AG04450 (cell line): ENCODE measurements around the gene CMTM7. TPM values are rescaled to one million over a fixed set of nuclear protein-coding genes. Genes with fewer than 3 reads are reported as not detected.

ENCODE experiments used
- CTCF ChIA-PET: fragments of 300-600, 350-600 bp; formaldehyde crosslinking; extraction: SDS; loops from one replicate; lab custom pipeline; 2022; ENCODE audit warnings: antibody characterized with exemption, inconsistent platforms; lab: Charles Lee
- POLR2A ChIA-PET: fragments of 350-600 bp; formaldehyde crosslinking; extraction: SDS; loops from one replicate; lab custom pipeline; 2021; ENCODE audit warnings: antibody characterized with exemption, inconsistent platforms; lab: Yijun Ruan, JAX
- DNase-seq: peaks from one replicate; pipeline ENCODE4 v3.0.0-alpha.2; 2011; ENCODE audit warnings: low read depth, low spot score
- H3K27ac ChIP-seq: one replicate; pipeline ENCODE4 v1.5.1; 2012; ENCODE audit warnings: low read depth, low read length, control low read depth
- H3K27me3 ChIP-seq: one replicate; pipeline ENCODE4 v1.6.0; 2012; ENCODE audit warnings: low read length; ENCODE audit not compliant: control insufficient read depth, insufficient read depth
- H3K4me3 ChIP-seq: 2 replicates; pipeline ENCODE4 v1.5.1; 2011; ENCODE audit warnings: mild to moderate bottlenecking, low read depth, low read length, control low read depth
- H3K9me3 ChIP-seq: 2 replicates; pipeline ENCODE4 v1.5.1; 2012; ENCODE audit warnings: low read length; ENCODE audit not compliant: control insufficient read depth, insufficient read depth
- CTCF ChIP-seq: IDR thresholded peaks from 2 replicates; pipeline ENCODE4 v1.5.1; 2011; ENCODE audit warnings: low read depth, low read length, control low read depth, inconsistent platforms
- polyA plus RNA-seq: library from polyadenylated mRNA; depleted of rRNA; stranded (reverse); fragments of >200 nt; gene quantifications from 2 replicates; pipeline ENCODE4 v1.2.3, GENCODE V29; 2011

The CMTM7 gene
- polyA plus RNA-seq, 1 experiment, result 17.3 TPM

GRCh38 chr3:32423534-32423933, 31.9 kb downstream of the CMTM7 start:
- ChIA-PET POLR2A (no interaction called here), CTCF (interaction anchor here (0.8 to 3.7 kb wide), 2 partner anchors 45 to 48 kb away, joined by 3 to 14 read pairs; no protein-coding TSS in a partner anchor)
- DNase-seq, result no peak
- no peaks in the 10 kb centered on the region for H3K9me3 ChIP-seq
- no peak overlapping the region for H3K27ac ChIP-seq
- no peaks in the 10 kb centered on the region for H3K27me3 ChIP-seq
- TF ChIP-seq CTCF, result no peak
- H3K4me3 ChIP-seq, result no peak overlapping the region

GRCh38 chr3:32423956-32424557, 32.4 kb downstream of the CMTM7 start:
- TF ChIP-seq CTCF, result no peak
- ChIA-PET CTCF (interaction anchor here (0.8 to 3.7 kb wide), 3 partner anchors 44 to 49 kb away, joined by 3 to 17 read pairs (median 14); no protein-coding TSS in a partner anchor), POLR2A (interaction anchor here (1.1 kb wide), 1 partner anchor 15 kb away, joined by 4 read pairs; no protein-coding TSS in a partner anchor)

DNA sequence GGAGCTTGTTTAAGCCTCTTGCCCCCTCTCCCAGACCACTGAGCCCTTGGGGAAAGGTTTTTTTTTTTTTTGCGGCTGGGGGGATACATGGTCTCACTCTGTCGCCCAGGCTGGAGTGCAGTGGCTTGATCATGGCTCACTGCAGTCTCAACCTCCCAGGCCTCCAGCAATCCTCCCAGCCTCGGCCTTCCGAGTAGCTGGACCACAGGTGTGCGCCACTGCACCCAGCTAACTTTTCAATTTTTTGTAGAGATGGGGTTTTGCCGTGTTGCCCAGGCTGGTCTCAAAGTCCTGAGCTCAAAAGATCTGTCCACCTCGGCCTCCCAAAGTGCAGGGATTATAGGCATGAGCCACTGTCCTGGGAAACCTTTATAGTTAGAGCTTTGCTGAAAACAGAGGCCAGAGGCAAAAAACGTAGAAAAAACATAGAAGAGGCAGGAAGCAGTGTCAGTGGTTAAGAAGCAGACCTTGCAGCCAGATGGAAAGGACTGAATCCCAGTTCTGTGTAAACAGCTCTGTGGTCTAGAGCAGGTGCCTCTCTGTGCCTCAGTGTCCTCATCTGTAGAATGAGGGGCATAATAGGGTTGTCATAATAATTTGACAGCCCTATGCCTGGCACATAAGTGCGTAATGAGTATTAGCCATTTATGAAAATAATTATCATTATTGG, 33.1 kb downstream of the CMTM7 start:
- no peak for DNase-seq
- Histone ChIP-seq H3K27ac (no peak overlapping the region), H3K27me3 (no peaks in the 10 kb centered on the region), H3K9me3 (no peaks in the 10 kb centered on the region), H3K4me3 (no peak overlapping the region)
- ChIA-PET POLR2A (interaction anchor here (1.1 kb wide), 1 partner anchor 15 kb away, joined by 4 read pairs; no protein-coding TSS in a partner anchor), CTCF (interaction anchor here (0.8 to 3.4 kb wide), 3 partner anchors 9 to 49 kb away, joined by 3 to 17 read pairs (median 4); no protein-coding TSS in a partner anchor)
- TF ChIP-seq CTCF, result no peak

More at GRCh38 chr3:32423956-32424557, 32.4 kb downstream of the CMTM7 start:
- no peak for DNase-seq
- H3K27ac ChIP-seq, result no peak overlapping the region
- no peaks in the 10 kb centered on the region for H3K9me3 ChIP-seq
- no peaks in the 10 kb centered on the region for H3K27me3 ChIP-seq
- H3K4me3 ChIP-seq, result no peak overlapping the region

- no peak for DNase-seq
- Histone ChIP-seq H3K4me3 (no peak overlapping the region), H3K27me3 (no peaks in the 10 kb centered on the region), H3K9me3 (no peaks in the 10 kb centered on the region), H3K27ac (no peak overlapping the region)
- ChIA-PET CTCF (interaction anchor here (1.5 kb wide), 1 partner anchor 82 kb away, joined by 3 read pairs; no protein-coding TSS in a partner anchor), POLR2A (no interaction called here)
- TF ChIP-seq CTCF, result no peak
These were observed 36.7 kb downstream of the CMTM7 start for GRCh38 chr3:32428092-32429068.
